Neuronal stem cell (in vitro differentiated cells): ENCODE data around the gene DBF4B.

Experiments used
- DNase-seq: peaks from one replicate; pipeline ENCODE4 v3.0.0-alpha.2; 2013; ENCODE audit warnings: low spot score
- H2AFZ ChIP-seq: one replicate; pipeline ENCODE4 v1.6.1; 2013; ENCODE audit warnings: mild to moderate bottlenecking, low read length, inconsistent platforms
- H2AK5ac ChIP-seq: 2 replicates; pipeline ENCODE4 v1.6.1; 2013; ENCODE audit warnings: low read depth, mild to moderate bottlenecking, inconsistent platforms, low read length, moderate library complexity, mixed read lengths
- H2BK120ac ChIP-seq: 2 replicates; pipeline ENCODE4 v1.6.1; 2013; ENCODE audit warnings: low read depth, mild to moderate bottlenecking, inconsistent platforms, low read length, moderate library complexity, mixed read lengths
- H2BK12ac ChIP-seq: one replicate; pipeline ENCODE4 v1.6.1; 2013; ENCODE audit warnings: low read length, inconsistent platforms
- H2BK15ac ChIP-seq: 2 replicates; pipeline ENCODE4 v1.6.1; 2013; ENCODE audit warnings: mild to moderate bottlenecking, low read length, inconsistent platforms, mixed read lengths
- H2BK5ac ChIP-seq: one replicate; pipeline ENCODE4 v1.6.1; 2013; ENCODE audit warnings: inconsistent platforms, mild to moderate bottlenecking, low read length, moderate library complexity
- H3K14ac ChIP-seq: one replicate; pipeline ENCODE4 v1.6.1; 2013; ENCODE audit warnings: low read length, inconsistent platforms
- H3K18ac ChIP-seq: 2 replicates; pipeline ENCODE4 v1.6.1; 2013; ENCODE audit warnings: low read length, inconsistent platforms
- H3K23ac ChIP-seq: 2 replicates; pipeline ENCODE4 v1.6.1; 2013; ENCODE audit warnings: low read depth, mild to moderate bottlenecking, mixed read lengths, low read length, inconsistent platforms; ENCODE audit not compliant: poor library complexity
- H3K27ac ChIP-seq: replicated peaks from 3 replicates; pipeline ENCODE4 v1.5.1; 2013; ENCODE audit warnings: low read length, inconsistent platforms
- H3K27me3 ChIP-seq, 3 experiments: 2 replicates each; pipeline ENCODE4 v1.6.1; 2013; ENCODE audit warnings: low read length in 3 of 3, mild to moderate bottlenecking in 2 of 3, inconsistent platforms in 1 of 3, low read depth in 1 of 3, mixed read lengths in 1 of 3, moderate library complexity in 1 of 3; ENCODE audit not compliant: control insufficient read depth in 3 of 3, insufficient read depth in 3 of 3
- H3K36me3 ChIP-seq, 2 donors: replicated peaks in 1 of 2; 2 replicates each; pipeline ENCODE4 v1.6.1; 2013; ENCODE audit warnings: low read length in 2 of 2; ENCODE audit not compliant: control insufficient read depth in 2 of 2, insufficient read depth in 2 of 2
- H3K4ac ChIP-seq: 2 replicates; pipeline ENCODE4 v1.6.1; 2013; ENCODE audit warnings: inconsistent platforms, mild to moderate bottlenecking, low read length, moderate library complexity
- H3K4me1 ChIP-seq, 2 donors: 1 replicate in 1 of 2; 2 replicates in 1 of 2; pipeline ENCODE4 v1.6.1; 2013; ENCODE audit warnings: low read length in 2 of 2, low read depth in 1 of 2; ENCODE audit not compliant: control insufficient read depth in 2 of 2, insufficient read depth in 1 of 2
- H3K4me2 ChIP-seq: one replicate; pipeline ENCODE4 v1.6.1; 2013; ENCODE audit warnings: mild to moderate bottlenecking, low read length, inconsistent platforms; ENCODE audit not compliant: insufficient read depth, poor library complexity, severe bottlenecking
- H3K4me3 ChIP-seq, 2 donors: 2 replicates each; pipeline ENCODE4 v1.5.1; 2013; ENCODE audit warnings: low read length in 2 of 2, mild to moderate bottlenecking in 2 of 2, inconsistent platforms in 1 of 2, moderate library complexity in 1 of 2
- H3K79me1 ChIP-seq: one replicate; pipeline ENCODE4 v1.6.1; 2013; ENCODE audit warnings: low read depth, mild to moderate bottlenecking, inconsistent platforms, low read length, moderate library complexity
- H3K9ac ChIP-seq: one replicate; pipeline ENCODE4 v1.6.1; 2013; ENCODE audit warnings: mild to moderate bottlenecking, low read depth, low read length, inconsistent platforms; ENCODE audit not compliant: poor library complexity
- H3K9me3 ChIP-seq, 2 donors: replicated peaks in 1 of 2; 2 replicates each; pipeline versions ENCODE3 to v1.6.1; 2013; ENCODE audit warnings: low read length in 2 of 2, mild to moderate bottlenecking in 2 of 2, inconsistent platforms in 1 of 2, low read depth in 1 of 2, mixed read lengths in 1 of 2, moderate library complexity in 1 of 2; ENCODE audit not compliant: control insufficient read depth in 2 of 2, insufficient read depth in 1 of 2
- H4K8ac ChIP-seq: one replicate; pipeline ENCODE4 v1.6.1; 2013; ENCODE audit warnings: low read depth, mild to moderate bottlenecking, inconsistent platforms, low read length, moderate library complexity
- H4K91ac ChIP-seq: one replicate; pipeline ENCODE4 v1.6.1; 2013; ENCODE audit warnings: low read length, low read depth, mild to moderate bottlenecking, inconsistent platforms; ENCODE audit not compliant: poor library complexity
- WGBS, 2 donors: extraction: QIAGEN DNeasy Blood & Tissue Kit; methylation state at CpG; one replicate each; pipeline ENCODE4 v1.1.7; 2013; ENCODE audit warnings: missing lambda C conversion rate in 2 of 2, mixed read lengths in 1 of 2; ENCODE audit not compliant: insufficient read length in 2 of 2, insufficient replicate concordance in 1 of 2; ENCODE audit errors: extremely low coverage in 2 of 2; 5-methylcytosine and 5-hydroxymethylcytosine counted together

The DBF4B gene

GRCh38 chr17:44794851-44795413 lies 86.5 kb downstream of the DBF4B start:
- no peak overlapping the region for H3K14ac ChIP-seq
- no peak overlapping the region for H2BK12ac ChIP-seq
- H3K23ac ChIP-seq = no peak overlapping the region
- H3K18ac ChIP-seq = no peak overlapping the region
- no peak overlapping the region for H2BK15ac ChIP-seq
- WGBS, 2 donors = no CpG with 5 or more reads among the region's 10 CpGs
- no peak overlapping the region for H2BK120ac ChIP-seq
- no peaks in the 10 kb centered on the region for H3K27me3 ChIP-seq
- peaks cover 4 to 14% of the 10 kb centered on the region in 2 donors for H3K4me1 ChIP-seq
- H3K36me3 ChIP-seq = peaks cover 5 to 43% of the 10 kb centered on the region in 2 donors
- no peak overlapping the region for H3K4me3 ChIP-seq
- H2AK5ac ChIP-seq = no peak overlapping the region
- no peak overlapping the region for H3K4ac ChIP-seq
- peak overlapping the region; percentile 3 for H3K27ac ChIP-seq
- peak overlapping the region; percentile 74 for H2AFZ ChIP-seq
- DNase-seq = no peak
- H3K9ac ChIP-seq = no peak overlapping the region
- no peak overlapping the region for H3K4me2 ChIP-seq
- no peaks in the 10 kb centered on the region for H3K9me3 ChIP-seq
- no peak overlapping the region for H2BK5ac ChIP-seq
- H4K91ac ChIP-seq = no peak overlapping the region
- no peak overlapping the region for H4K8ac ChIP-seq
- peaks cover 3% of the 10 kb centered on the region for H3K79me1 ChIP-seq

GRCh38 chr17:44795421-44795820 lies 87.0 kb downstream of the DBF4B start:
- Histone ChIP-seq H2BK12ac (no peak overlapping the region), H3K9me3 (no peaks in the 10 kb centered on the region), H2BK15ac (no peak overlapping the region), H2BK120ac (no peak overlapping the region), H3K14ac (no peak overlapping the region), H3K4me3 (no peak overlapping the region), H4K91ac (no peak overlapping the region), H2AK5ac (no peak overlapping the region), H3K79me1 (peaks cover 3% of the 10 kb centered on the region), H3K9ac (no peak overlapping the region), H3K4me1 (peaks cover 4 to 14% of the 10 kb centered on the region in 2 donors), H3K4me2 (no peak overlapping the region), H3K18ac (no peak overlapping the region), H3K27ac (no peak overlapping the region), H3K27me3 (no peaks in the 10 kb centered on the region), H4K8ac (no peak overlapping the region), H3K36me3 (peaks cover 5 to 47% of the 10 kb centered on the region in 2 donors), H2BK5ac (no peak overlapping the region), H3K23ac (no peak overlapping the region), H3K4ac (no peak overlapping the region), H2AFZ (no peak overlapping the region)
- no peak for DNase-seq
- WGBS, 2 donors = no CpG with 5 or more reads among the region's 9 CpGs

GRCh38 chr17:44795928-44796327 lies 87.5 kb downstream of the DBF4B start:
- H3K9me3 ChIP-seq = no peaks in the 10 kb centered on the region
- no peak overlapping the region for H2AFZ ChIP-seq
- no peak overlapping the region for H2BK15ac ChIP-seq
- H2BK5ac ChIP-seq = no peak overlapping the region
- peaks cover 4 to 14% of the 10 kb centered on the region in 2 donors for H3K4me1 ChIP-seq
- H3K27me3 ChIP-seq = no peaks in the 10 kb centered on the region
- peaks cover 3% of the 10 kb centered on the region for H3K79me1 ChIP-seq
- no peak overlapping the region for H4K8ac ChIP-seq
- no CpG with 5 or more reads among the region's 10 CpGs for WGBS, 2 donors
- H3K4ac ChIP-seq = no peak overlapping the region
- H3K4me2 ChIP-seq = no peak overlapping the region
- H3K27ac ChIP-seq = peak overlapping the region; percentile 23
- no peak overlapping the region for H3K18ac ChIP-seq
- no peak overlapping the region for H3K14ac ChIP-seq
- no peak overlapping the region for H3K4me3 ChIP-seq
- H2AK5ac ChIP-seq = no peak overlapping the region
- no peak overlapping the region for H4K91ac ChIP-seq
- no peak overlapping the region for H3K9ac ChIP-seq
- H2BK12ac ChIP-seq = no peak overlapping the region
- H3K36me3 ChIP-seq = peaks cover 7 to 52% of the 10 kb centered on the region in 2 donors
- no peak for DNase-seq
- H2BK120ac ChIP-seq = no peak overlapping the region
- no peak overlapping the region for H3K23ac ChIP-seq

- Histone ChIP-seq H4K8ac (peak overlapping the region; percentile 86), H2BK120ac (no peak overlapping the region), H2BK15ac (no peak overlapping the region), H4K91ac (no peak overlapping the region), H2AFZ (no peak overlapping the region), H3K27ac (no peak overlapping the region), H3K23ac (no peak overlapping the region), H3K9ac (no peak overlapping the region), H3K27me3 (no peaks in the 10 kb centered on the region), H2BK12ac (no peak overlapping the region), H3K4me1 (peaks cover 4 to 14% of the 10 kb centered on the region in 2 donors), H2BK5ac (no peak overlapping the region), H3K14ac (no peak overlapping the region), H3K79me1 (peaks cover 3% of the 10 kb centered on the region), H3K36me3 (peaks cover 10 to 60% of the 10 kb centered on the region in 2 donors), H3K4ac (no peak overlapping the region), H3K9me3 (no peaks in the 10 kb centered on the region), H3K18ac (no peak overlapping the region), H3K4me3 (no peak overlapping the region), H3K4me2 (no peak overlapping the region), H2AK5ac (no peak overlapping the region)
- DNase-seq = no peak
- no CpG with 5 or more reads among the region's 9 CpGs for WGBS, 2 donors
Measured at GRCh38 chr17:44796731-44797130, 88.3 kb downstream of the DBF4B start.
